ENCODE measurements around the gene EVX2. TPM values are rescaled to one million over a fixed set of nuclear protein-coding genes. Genes with fewer than 3 reads are reported as not detected.

Gene EVX2
- total and polyA plus RNA-seq, 2 of the 13 experiments (the other 11 are each of a cell fraction or from before 2014, with no cell fraction given) = not detected

DNA sequence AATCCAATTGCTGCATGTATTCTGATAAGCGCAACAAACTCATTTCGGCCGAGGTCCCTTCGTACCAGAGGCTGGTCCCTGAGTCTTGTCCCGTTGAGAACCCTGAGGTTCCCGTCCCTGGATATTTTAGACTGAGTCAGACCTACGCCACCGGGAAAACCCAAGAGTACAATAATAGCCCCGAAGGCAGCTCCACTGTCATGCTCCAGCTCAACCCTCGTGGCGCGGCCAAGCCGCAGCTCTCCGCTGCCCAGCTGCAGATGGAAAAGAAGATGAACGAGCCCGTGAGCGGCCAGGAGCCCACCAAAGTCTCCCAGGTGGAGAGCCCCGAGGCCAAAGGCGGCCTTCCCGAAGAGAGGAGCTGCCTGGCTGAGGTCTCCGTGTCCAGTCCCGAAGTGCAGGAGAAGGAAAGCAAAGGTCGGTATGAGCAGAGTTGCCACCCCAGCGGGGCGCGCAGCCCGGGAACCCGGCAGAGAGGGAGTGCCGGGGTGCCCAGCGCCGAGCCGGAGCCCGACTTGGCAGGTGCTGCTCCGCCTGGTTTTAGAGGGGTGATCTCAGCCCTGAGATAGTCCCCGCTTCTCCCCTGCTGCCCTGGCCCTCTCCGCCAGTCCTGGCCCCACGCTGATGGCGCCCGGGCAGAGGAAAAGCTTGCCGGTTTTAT lies 33.5 kb upstream of the EVX2 start:
- Histone ChIP-seq H3K79me2 (ENCODE audit: insufficient read depth, low read length) (no peaks in the 10 kb centered on the region), H3K36me3 (replicated peaks in 1 of 2; ENCODE audit: control insufficient read depth in 1 of 2, insufficient read depth in 2 of 2, low read length in 2 of 2) (no peaks in the 10 kb centered on the region), H4K20me1 (ENCODE audit: insufficient read depth, low read length) (no peaks in the 10 kb centered on the region), H3K4me2 (ENCODE audit: low read depth, low read length) (no peak overlapping the region), H2AFZ (ENCODE audit: low read length) (no peak overlapping the region), H3K9me3 (ENCODE audit: low read length) (no peaks in the 10 kb centered on the region), H3K27me3 (ENCODE audit: control insufficient read depth in 1 of 2, insufficient read depth in 2 of 2, low read length in 2 of 2) (peaks cover 24 to 98% of the 10 kb centered on the region in 2 experiments), H3K4me1 (ENCODE audit: insufficient read depth, low read length) (peaks cover 14% of the 10 kb centered on the region), H3K4me3 (replicated peaks in 1 of 3; ENCODE audit: insufficient read depth in 1 of 3, low read depth in 2 of 3, low read length in 3 of 3) (no peak overlapping the region), H3K27ac (ENCODE audit: extremely low read length, insufficient read depth, low read length) (no peak overlapping the region), H3K9ac (ENCODE audit: insufficient read depth, low read depth, low read length) (no peak overlapping the region)
- FAIRE-seq (no peak), ATAC-seq (no peak), DNase-seq (ENCODE audit: low spot score) (no peak)
- no TSS peak for BruUV-seq (replicated peaks)
- 57% methylated on average over 30 of the region's 40 CpGs for WGBS (ENCODE audit: low lambda C conversion rate)
- in situ Hi-C loops (cut with HindIII; ENCODE audit: extremely low pct_ligation_motif_present, low pct_unique_long_range_greater_than_20kb) = no loop called here
- intact Hi-C loops (cut with micrococcal nuclease; ENCODE audit: unreplicated experiment) = no loop called here
- POLR2A ChIA-PET = no interaction called here
- CTCF ChIA-PET (ENCODE audit: low intra/inter-chr PET ratio, low total read pairs) = no interaction called here
- TF ChIP-seq ZFP82 (CRISPR knock-in tag; IDR thresholded peaks at IDR 0.05; ENCODE audit: borderline replicate concordance) (no peak), EZH2 (conservative IDR thresholded peaks at IDR 0.05; ENCODE audit: low read depth, low read length) (peak; percentile 71; the same call in 1 of the 2 replicates), ATRX (CRISPR knock-in tag; IDR thresholded peaks at IDR 0.05; ENCODE audit: borderline replicate concordance) (no peak)

- WGBS (ENCODE audit: low lambda C conversion rate) = 46% methylated on average over 57 of the region's 66 CpGs
- FAIRE-seq (no peak), DNase-seq (ENCODE audit: low spot score) (no peak), ATAC-seq (no peak)
- Histone ChIP-seq H3K4me3 (replicated peaks in 1 of 3; ENCODE audit: insufficient read depth in 1 of 3, low read depth in 2 of 3, low read length in 3 of 3) (no peak within 1 kb of the TSS), H3K79me2 (ENCODE audit: insufficient read depth, low read length) (no peaks in the 10 kb centered on the region), H3K9me3 (ENCODE audit: low read length) (no peaks in the 10 kb centered on the region), H3K9ac (ENCODE audit: insufficient read depth, low read depth, low read length) (no peak within 1 kb of the TSS), H2AFZ (ENCODE audit: low read length) (no peak within 1 kb of the TSS), H4K20me1 (ENCODE audit: insufficient read depth, low read length) (no peaks in the 10 kb centered on the region), H3K27me3 (ENCODE audit: control insufficient read depth in 1 of 2, insufficient read depth in 2 of 2, low read length in 2 of 2) (peaks cover 27 to 97% of the 10 kb centered on the region in 2 experiments), H3K36me3 (replicated peaks in 1 of 2; ENCODE audit: control insufficient read depth in 1 of 2, insufficient read depth in 2 of 2, low read length in 2 of 2) (no peaks in the 10 kb centered on the region), H3K27ac (ENCODE audit: extremely low read length, insufficient read depth, low read length) (no peak within 1 kb of the TSS), H3K4me1 (ENCODE audit: insufficient read depth, low read length) (peaks cover 14% of the 10 kb centered on the region), H3K4me2 (ENCODE audit: low read depth, low read length) (no peak within 1 kb of the TSS)
- intact Hi-C loops (cut with micrococcal nuclease; ENCODE audit: unreplicated experiment) (no loop called here), in situ Hi-C loops (cut with HindIII; ENCODE audit: extremely low pct_ligation_motif_present, low pct_unique_long_range_greater_than_20kb) (no loop called here)
- ChIA-PET POLR2A (no interaction called here), CTCF (ENCODE audit: low intra/inter-chr PET ratio, low total read pairs) (no interaction called here)
- TF ChIP-seq EZH2 (conservative IDR thresholded peaks at IDR 0.05; ENCODE audit: low read depth, low read length) = peak; percentile 27
- TF ChIP-seq HHEX (CRISPR knock-in tag; IDR thresholded peaks at IDR 0.05) = no peak
- no TSS peak for BruUV-seq (replicated peaks)
These were observed 32.4 kb upstream of the EVX2 start, which contains the start of gene HOXD10 for GRCh38 chr2:176115883-176116813. Gene HOXD10, plus strand, starts transcription at chr2:176116778. Its CDS starts 56 bp downstream, at chr2:176116834.

All from HepG2 (cell line).